Liver (tissue), 9 donors: ENCODE results near the gene PGGT1B. TPM values are rescaled to one million over a fixed set of nuclear protein-coding genes. Genes with fewer than 3 reads are reported as not detected.

Source experiments
- DNase-seq: peaks from one replicate; pipeline ENCODE4 v3.0.0-alpha.2; 2017; ENCODE audit warnings: low spot score
- H3K27ac ChIP-seq, 2 donors: one replicate each; pipeline ENCODE4 v1.7.0; 2013; ENCODE audit warnings: inconsistent platforms in 2 of 2, low read length in 2 of 2, control low read depth in 1 of 2, low read depth in 1 of 2, mild to moderate bottlenecking in 1 of 2
- H3K27me3 ChIP-seq, 4 donors: one replicate each; pipeline versions ENCODE4 v1.6.1 to v1.7.0; 2013; ENCODE audit warnings: low read length in 3 of 4, inconsistent platforms in 1 of 4, mild to moderate bottlenecking in 1 of 4, moderate library complexity in 1 of 4; ENCODE audit not compliant: control insufficient read depth in 4 of 4, insufficient read depth in 4 of 4
- H3K36me3 ChIP-seq, 4 donors: one replicate each; pipeline versions ENCODE4 v1.6.1 to v1.7.0; 2013; ENCODE audit warnings: low read length in 3 of 4, mild to moderate bottlenecking in 3 of 4, low read depth in 1 of 4, moderate library complexity in 1 of 4; ENCODE audit not compliant: control insufficient read depth in 4 of 4, insufficient read depth in 3 of 4
- H3K4me1 ChIP-seq, 4 donors: one replicate each; pipeline versions ENCODE4 v1.6.1 to v1.7.0; 2013; ENCODE audit warnings: low read length in 3 of 4, mild to moderate bottlenecking in 3 of 4, moderate library complexity in 1 of 4; ENCODE audit not compliant: control insufficient read depth in 4 of 4, insufficient read depth in 4 of 4
- H3K4me3 ChIP-seq, 3 donors: one replicate each; pipeline versions ENCODE4 v1.6.1 to v1.7.0; 2013; ENCODE audit warnings: low read length in 3 of 3, control low read depth in 1 of 3, low read depth in 1 of 3, mild to moderate bottlenecking in 1 of 3
- H3K9ac ChIP-seq, 2 donors: one replicate each; pipeline ENCODE4 v1.7.0; 2013; ENCODE audit warnings: low read length in 2 of 2, mild to moderate bottlenecking in 2 of 2, moderate library complexity in 2 of 2, control low read depth in 1 of 2, low read depth in 1 of 2
- H3K9me3 ChIP-seq, 4 donors: one replicate each; pipeline versions ENCODE4 v1.6.1 to v1.7.0; 2013; ENCODE audit warnings: low read length in 3 of 4; ENCODE audit not compliant: control insufficient read depth in 4 of 4
- ATF3 ChIP-seq: IDR thresholded peaks from 2 replicates; pipeline ENCODE4 v1.6.1; 2016; ENCODE audit warnings: antibody characterized with exemption
- EGR1 ChIP-seq, 2 donors: IDR thresholded peaks; 2 replicates each; pipeline ENCODE4 v1.6.1; 2016 to 2018; ENCODE audit warnings: antibody characterized with exemption in 2 of 2, low read depth in 2 of 2
- FOXA1 ChIP-seq: IDR thresholded peaks from 2 replicates; pipeline ENCODE4 v1.6.1; 2016; ENCODE audit warnings: antibody characterized with exemption
- GABPA ChIP-seq, 2 donors: IDR thresholded peaks in 1 of 2; conservative IDR thresholded peaks in 1 of 2; 2 replicates each; pipeline ENCODE4 v1.6.1; 2016; ENCODE audit warnings: antibody characterized with exemption in 2 of 2, mild to moderate bottlenecking in 1 of 2, moderate library complexity in 1 of 2
- HNF4A ChIP-seq, 2 donors: conservative IDR thresholded peaks; 2 replicates each; pipeline ENCODE4 v1.6.1; 2016; ENCODE audit warnings: antibody characterized with exemption in 2 of 2, mild to moderate bottlenecking in 2 of 2
- HNF4G ChIP-seq: IDR thresholded peaks from 2 replicates; pipeline ENCODE4 v1.6.1; 2016; ENCODE audit warnings: antibody characterized with exemption
- JUND ChIP-seq, 2 donors: IDR thresholded peaks; 2 replicates each; pipeline ENCODE4 v1.6.1; 2016; ENCODE audit warnings: antibody characterized with exemption in 2 of 2
- MAX ChIP-seq: IDR thresholded peaks from 2 replicates; pipeline ENCODE4 v1.6.1; 2016; ENCODE audit warnings: antibody characterized with exemption
- NR2F2 ChIP-seq: IDR thresholded peaks from 2 replicates; pipeline ENCODE4 v1.6.1; 2016; ENCODE audit warnings: antibody characterized with exemption
- RAD21 ChIP-seq, 2 donors: IDR thresholded peaks; 2 replicates each; pipeline ENCODE4 v1.6.1; 2016; ENCODE audit warnings: antibody characterized with exemption in 2 of 2, mild to moderate bottlenecking in 2 of 2
- REST ChIP-seq: IDR thresholded peaks from 2 replicates; pipeline ENCODE4 v1.6.1; 2016; ENCODE audit warnings: antibody characterized with exemption, mild to moderate bottlenecking
- RXRA ChIP-seq, 2 donors: IDR thresholded peaks; 2 replicates each; pipeline ENCODE4 v1.6.1; 2017 to 2018; ENCODE audit warnings: antibody characterized with exemption in 2 of 2, mild to moderate bottlenecking in 1 of 2
- SP1 ChIP-seq: IDR thresholded peaks from 2 replicates; pipeline ENCODE4 v1.6.1; 2018; ENCODE audit warnings: antibody characterized with exemption, mild to moderate bottlenecking
- TAF1 ChIP-seq: conservative IDR thresholded peaks from 2 replicates; pipeline ENCODE4 v1.6.1; 2016; ENCODE audit warnings: antibody characterized with exemption, mild to moderate bottlenecking
- YY1 ChIP-seq: IDR thresholded peaks from 2 replicates; pipeline ENCODE4 v1.6.1; 2016; ENCODE audit warnings: antibody characterized with exemption, mild to moderate bottlenecking
- WGBS: extraction: QIAGEN DNeasy Blood & Tissue Kit; methylation state at CpG from one replicate; pipeline ENCODE4 v1.1.7; 2013; 5-methylcytosine and 5-hydroxymethylcytosine counted together
- polyA plus RNA-seq, 2 donors: library from polyadenylated mRNA; stranded (reverse) in 1 of 2; unstranded in 1 of 2; fragments of 200-250 nt in 1 of 2; fragments of >200 nt in 1 of 2; fragmentation: Nextera tagmentation in 1 of 2; extraction: Ambion mirVana in 1 of 2; gene quantifications; one replicate each; pipeline versions ENCODE4 v1.2.1 to v1.2.3, GENCODE V29; 2013 to 2015
- total RNA-seq, 2 donors: library from RNA; depleted of rRNA; stranded (reverse); fragments of >200 nt; gene quantifications; one replicate each; pipeline ENCODE4 v1.2.3, GENCODE V29; 2014
- TF ChIP-seq, protein P1 (sequence below): fragments of 150-350 bp; IDR thresholded peaks from 2 replicates; pipeline ENCODE4 v1.5.1; 2017; ENCODE audit warnings: improper control_type of control experiment, low read depth, low read length; ENCODE audit not compliant: missing input control
- TF ChIP-seq, protein P2 (sequence below): IDR thresholded peaks from 2 replicates; pipeline ENCODE4 v1.6.1; 2016; ENCODE audit warnings: antibody characterized with exemption
- donor health status: healthy.
- donor health status: healthy.
- donor health status: healthy.
- donor health status: healthy.
- donor health status: healthy.

PGGT1B gene
- total and polyA plus RNA-seq, 4 donors: 4.9 to 15.7 (median 5.6) TPM

- no peak for TF ChIP-seq YY1
- TF ChIP-seq HNF4G: no peak
- TF ChIP-seq, protein P1, sequence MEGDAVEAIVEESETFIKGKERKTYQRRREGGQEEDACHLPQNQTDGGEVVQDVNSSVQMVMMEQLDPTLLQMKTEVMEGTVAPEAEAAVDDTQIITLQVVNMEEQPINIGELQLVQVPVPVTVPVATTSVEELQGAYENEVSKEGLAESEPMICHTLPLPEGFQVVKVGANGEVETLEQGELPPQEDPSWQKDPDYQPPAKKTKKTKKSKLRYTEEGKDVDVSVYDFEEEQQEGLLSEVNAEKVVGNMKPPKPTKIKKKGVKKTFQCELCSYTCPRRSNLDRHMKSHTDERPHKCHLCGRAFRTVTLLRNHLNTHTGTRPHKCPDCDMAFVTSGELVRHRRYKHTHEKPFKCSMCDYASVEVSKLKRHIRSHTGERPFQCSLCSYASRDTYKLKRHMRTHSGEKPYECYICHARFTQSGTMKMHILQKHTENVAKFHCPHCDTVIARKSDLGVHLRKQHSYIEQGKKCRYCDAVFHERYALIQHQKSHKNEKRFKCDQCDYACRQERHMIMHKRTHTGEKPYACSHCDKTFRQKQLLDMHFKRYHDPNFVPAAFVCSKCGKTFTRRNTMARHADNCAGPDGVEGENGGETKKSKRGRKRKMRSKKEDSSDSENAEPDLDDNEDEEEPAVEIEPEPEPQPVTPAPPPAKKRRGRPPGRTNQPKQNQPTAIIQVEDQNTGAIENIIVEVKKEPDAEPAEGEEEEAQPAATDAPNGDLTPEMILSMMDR: no peak
- no peak for TF ChIP-seq RAD21 (IDR thresholded peaks at IDR 0.05)
- TF ChIP-seq MAX: no peak
- TF ChIP-seq, protein P2, sequence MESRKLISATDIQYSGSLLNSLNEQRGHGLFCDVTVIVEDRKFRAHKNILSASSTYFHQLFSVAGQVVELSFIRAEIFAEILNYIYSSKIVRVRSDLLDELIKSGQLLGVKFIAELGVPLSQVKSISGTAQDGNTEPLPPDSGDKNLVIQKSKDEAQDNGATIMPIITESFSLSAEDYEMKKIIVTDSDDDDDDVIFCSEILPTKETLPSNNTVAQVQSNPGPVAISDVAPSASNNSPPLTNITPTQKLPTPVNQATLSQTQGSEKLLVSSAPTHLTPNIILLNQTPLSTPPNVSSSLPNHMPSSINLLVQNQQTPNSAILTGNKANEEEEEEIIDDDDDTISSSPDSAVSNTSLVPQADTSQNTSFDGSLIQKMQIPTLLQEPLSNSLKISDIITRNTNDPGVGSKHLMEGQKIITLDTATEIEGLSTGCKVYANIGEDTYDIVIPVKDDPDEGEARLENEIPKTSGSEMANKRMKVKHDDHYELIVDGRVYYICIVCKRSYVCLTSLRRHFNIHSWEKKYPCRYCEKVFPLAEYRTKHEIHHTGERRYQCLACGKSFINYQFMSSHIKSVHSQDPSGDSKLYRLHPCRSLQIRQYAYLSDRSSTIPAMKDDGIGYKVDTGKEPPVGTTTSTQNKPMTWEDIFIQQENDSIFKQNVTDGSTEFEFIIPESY: no peak
- no peak for TF ChIP-seq TAF1
- no peak for TF ChIP-seq JUND (IDR thresholded peaks at IDR 0.05)
- TF ChIP-seq GABPA (IDR thresholded peaks at IDR 0.05 in 1 of 2, conservative IDR thresholded peaks at IDR 0.05 in 1 of 2): no peak
- no peak for TF ChIP-seq NR2F2
- TF ChIP-seq REST: no peak
- no peak for TF ChIP-seq EGR1 (IDR thresholded peaks at IDR 0.05; ENCODE audit: low read depth in 2 of 2)
- no peak for TF ChIP-seq SP1
- no peak for TF ChIP-seq ATF3
- no peak for TF ChIP-seq RXRA (IDR thresholded peaks at IDR 0.05)
- no peak for TF ChIP-seq FOXA1
- 84% methylated on average over 8 of the region's 8 CpGs for WGBS
- no peak for DNase-seq
- no peaks in the 10 kb centered on the region for H3K9me3 ChIP-seq
- H3K4me1 ChIP-seq: peaks cover 3 to 17% (median 15%) of the 10 kb centered on the region in 4 donors
- no peak overlapping the region for H3K4me3 ChIP-seq
- H3K9ac ChIP-seq: no peak overlapping the region
- H3K27me3 ChIP-seq: no peaks in the 10 kb centered on the region
- no peak overlapping the region for H3K27ac ChIP-seq
- H3K36me3 ChIP-seq: no peaks in the 10 kb centered on the region
These were observed 71.1 kb downstream of the PGGT1B start for GRCh38 chr5:115191474-115192031.

- DNase-seq: no peak
- Histone ChIP-seq H3K9ac (no peak overlapping the region), H3K27me3 (no peaks in the 10 kb centered on the region), H3K27ac (no peak overlapping the region), H3K4me3 (no peak overlapping the region), H3K4me1 (peaks cover 3 to 17% (median 15%) of the 10 kb centered on the region in 4 donors), H3K9me3 (no peaks in the 10 kb centered on the region), H3K36me3 (no peaks in the 10 kb centered on the region)
- WGBS: 83% methylated on average over 4 of the region's 4 CpGs
- TF ChIP-seq RAD21 (IDR thresholded peaks at IDR 0.05): no peak
- TF ChIP-seq JUND (IDR thresholded peaks at IDR 0.05): no peak
- no peak for TF ChIP-seq ATF3
- no peak for TF ChIP-seq EGR1 (IDR thresholded peaks at IDR 0.05; ENCODE audit: low read depth in 2 of 2)
- TF ChIP-seq, protein P1: no peak
- TF ChIP-seq RXRA (IDR thresholded peaks at IDR 0.05): no peak
- no peak for TF ChIP-seq NR2F2
- no peak for TF ChIP-seq YY1
- no peak for TF ChIP-seq REST
- no peak for TF ChIP-seq FOXA1
- TF ChIP-seq HNF4A (conservative IDR thresholded peaks at IDR 0.05): no peak
- TF ChIP-seq SP1: no peak
These were observed 72.3 kb downstream of the PGGT1B start for GRCh38 chr5:115190388-115190787.
